Liver (tissue), 2 donors: ENCODE data around the gene ZNF440.

Source experiments
- TF ChIP-seq, protein P1 (sequence below): fragments of 150-350 bp; IDR thresholded peaks from 2 replicates; pipeline ENCODE4 v1.5.1; 2017; ENCODE audit warnings: improper control_type of control experiment, low read depth, low read length; ENCODE audit not compliant: missing input control
- TF ChIP-seq, protein P2 (sequence below): IDR thresholded peaks from 2 replicates; pipeline ENCODE4 v1.6.1; 2016; ENCODE audit warnings: antibody characterized with exemption
- donor health status: healthy.

DNA sequence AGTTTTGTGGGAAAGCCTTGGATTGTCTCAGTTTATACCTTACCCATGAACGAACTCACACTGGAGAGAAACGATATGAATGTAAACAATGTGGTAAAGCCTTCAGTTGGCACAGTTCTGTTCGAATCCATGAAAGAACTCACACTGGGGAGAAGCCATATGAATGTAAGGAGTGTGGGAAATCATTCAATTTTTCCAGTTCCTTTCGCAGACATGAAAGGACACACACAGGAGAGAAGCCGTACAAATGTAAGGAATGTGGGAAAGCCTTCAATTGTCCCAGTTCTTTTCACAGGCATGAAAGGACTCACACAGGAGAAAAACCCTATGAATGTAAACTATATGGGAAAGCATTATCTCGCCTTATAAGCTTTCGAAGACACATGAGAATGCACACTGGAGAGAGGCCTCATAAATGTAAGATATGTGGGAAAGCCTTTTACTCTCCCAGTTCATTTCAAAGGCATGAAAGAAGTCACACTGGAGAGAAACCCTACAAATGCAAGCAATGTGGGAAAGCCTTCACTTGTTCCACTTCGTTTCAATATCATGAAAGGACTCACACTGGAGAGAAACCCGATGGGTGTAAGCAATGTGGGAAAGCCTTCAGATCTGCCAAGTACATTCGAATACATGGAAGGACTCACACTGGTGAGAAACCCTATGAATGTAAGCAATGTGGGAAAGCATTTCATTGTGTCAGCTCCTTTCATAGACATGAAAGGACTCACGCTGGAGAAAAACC, 7.5 kb upstream of the ZNF440 start:
- TF ChIP-seq, protein P1, sequence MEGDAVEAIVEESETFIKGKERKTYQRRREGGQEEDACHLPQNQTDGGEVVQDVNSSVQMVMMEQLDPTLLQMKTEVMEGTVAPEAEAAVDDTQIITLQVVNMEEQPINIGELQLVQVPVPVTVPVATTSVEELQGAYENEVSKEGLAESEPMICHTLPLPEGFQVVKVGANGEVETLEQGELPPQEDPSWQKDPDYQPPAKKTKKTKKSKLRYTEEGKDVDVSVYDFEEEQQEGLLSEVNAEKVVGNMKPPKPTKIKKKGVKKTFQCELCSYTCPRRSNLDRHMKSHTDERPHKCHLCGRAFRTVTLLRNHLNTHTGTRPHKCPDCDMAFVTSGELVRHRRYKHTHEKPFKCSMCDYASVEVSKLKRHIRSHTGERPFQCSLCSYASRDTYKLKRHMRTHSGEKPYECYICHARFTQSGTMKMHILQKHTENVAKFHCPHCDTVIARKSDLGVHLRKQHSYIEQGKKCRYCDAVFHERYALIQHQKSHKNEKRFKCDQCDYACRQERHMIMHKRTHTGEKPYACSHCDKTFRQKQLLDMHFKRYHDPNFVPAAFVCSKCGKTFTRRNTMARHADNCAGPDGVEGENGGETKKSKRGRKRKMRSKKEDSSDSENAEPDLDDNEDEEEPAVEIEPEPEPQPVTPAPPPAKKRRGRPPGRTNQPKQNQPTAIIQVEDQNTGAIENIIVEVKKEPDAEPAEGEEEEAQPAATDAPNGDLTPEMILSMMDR, result no peak
- TF ChIP-seq, protein P2, sequence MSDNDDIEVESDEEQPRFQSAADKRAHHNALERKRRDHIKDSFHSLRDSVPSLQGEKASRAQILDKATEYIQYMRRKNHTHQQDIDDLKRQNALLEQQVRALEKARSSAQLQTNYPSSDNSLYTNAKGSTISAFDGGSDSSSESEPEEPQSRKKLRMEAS, result no peak
